Liver (tissue), 9 donors: ENCODE results near the gene FLNB. TPM values are rescaled to one million over a fixed set of nuclear protein-coding genes. Genes with fewer than 3 reads are reported as not detected.

Experiments
- DNase-seq: peaks from one replicate; pipeline ENCODE4 v3.0.0-alpha.2; 2017; ENCODE audit warnings: low spot score
- H3K27ac ChIP-seq, 2 donors: one replicate each; pipeline ENCODE4 v1.7.0; 2013; ENCODE audit warnings: inconsistent platforms in 2 of 2, low read length in 2 of 2, control low read depth in 1 of 2, low read depth in 1 of 2, mild to moderate bottlenecking in 1 of 2
- H3K27me3 ChIP-seq, 4 donors: one replicate each; pipeline versions ENCODE4 v1.6.1 to v1.7.0; 2013; ENCODE audit warnings: low read length in 3 of 4, inconsistent platforms in 1 of 4, mild to moderate bottlenecking in 1 of 4, moderate library complexity in 1 of 4; ENCODE audit not compliant: control insufficient read depth in 4 of 4, insufficient read depth in 4 of 4
- H3K36me3 ChIP-seq, 4 donors: one replicate each; pipeline versions ENCODE4 v1.6.1 to v1.7.0; 2013; ENCODE audit warnings: low read length in 3 of 4, mild to moderate bottlenecking in 3 of 4, low read depth in 1 of 4, moderate library complexity in 1 of 4; ENCODE audit not compliant: control insufficient read depth in 4 of 4, insufficient read depth in 3 of 4
- H3K4me1 ChIP-seq, 4 donors: one replicate each; pipeline versions ENCODE4 v1.6.1 to v1.7.0; 2013; ENCODE audit warnings: low read length in 3 of 4, mild to moderate bottlenecking in 3 of 4, moderate library complexity in 1 of 4; ENCODE audit not compliant: control insufficient read depth in 4 of 4, insufficient read depth in 4 of 4
- H3K4me3 ChIP-seq, 3 donors: one replicate each; pipeline versions ENCODE4 v1.6.1 to v1.7.0; 2013; ENCODE audit warnings: low read length in 3 of 3, control low read depth in 1 of 3, low read depth in 1 of 3, mild to moderate bottlenecking in 1 of 3
- H3K9ac ChIP-seq, 2 donors: one replicate each; pipeline ENCODE4 v1.7.0; 2013; ENCODE audit warnings: low read length in 2 of 2, mild to moderate bottlenecking in 2 of 2, moderate library complexity in 2 of 2, control low read depth in 1 of 2, low read depth in 1 of 2
- H3K9me3 ChIP-seq, 4 donors: one replicate each; pipeline versions ENCODE4 v1.6.1 to v1.7.0; 2013; ENCODE audit warnings: low read length in 3 of 4; ENCODE audit not compliant: control insufficient read depth in 4 of 4
- FOXA2 ChIP-seq: IDR thresholded peaks from 2 replicates; pipeline ENCODE4 v1.6.1; 2016; ENCODE audit warnings: antibody characterized with exemption
- GABPA ChIP-seq, 2 donors: IDR thresholded peaks in 1 of 2; conservative IDR thresholded peaks in 1 of 2; 2 replicates each; pipeline ENCODE4 v1.6.1; 2016; ENCODE audit warnings: antibody characterized with exemption in 2 of 2, mild to moderate bottlenecking in 1 of 2, moderate library complexity in 1 of 2
- JUND ChIP-seq, 2 donors: IDR thresholded peaks; 2 replicates each; pipeline ENCODE4 v1.6.1; 2016; ENCODE audit warnings: antibody characterized with exemption in 2 of 2
- NR2F2 ChIP-seq: IDR thresholded peaks from 2 replicates; pipeline ENCODE4 v1.6.1; 2016; ENCODE audit warnings: antibody characterized with exemption
- RXRA ChIP-seq, 2 donors: IDR thresholded peaks; 2 replicates each; pipeline ENCODE4 v1.6.1; 2017 to 2018; ENCODE audit warnings: antibody characterized with exemption in 2 of 2, mild to moderate bottlenecking in 1 of 2
- YY1 ChIP-seq: IDR thresholded peaks from 2 replicates; pipeline ENCODE4 v1.6.1; 2016; ENCODE audit warnings: antibody characterized with exemption, mild to moderate bottlenecking
- WGBS: extraction: QIAGEN DNeasy Blood & Tissue Kit; methylation state at CpG from one replicate; pipeline ENCODE4 v1.1.7; 2013; 5-methylcytosine and 5-hydroxymethylcytosine counted together
- polyA plus RNA-seq, 2 donors: library from polyadenylated mRNA; stranded (reverse) in 1 of 2; unstranded in 1 of 2; fragments of 200-250 nt in 1 of 2; fragments of >200 nt in 1 of 2; fragmentation: Nextera tagmentation in 1 of 2; extraction: Ambion mirVana in 1 of 2; gene quantifications; one replicate each; pipeline versions ENCODE4 v1.2.1 to v1.2.3, GENCODE V29; 2013 to 2015
- total RNA-seq, 2 donors: library from RNA; depleted of rRNA; stranded (reverse); fragments of >200 nt; gene quantifications; one replicate each; pipeline ENCODE4 v1.2.3, GENCODE V29; 2014
- TF ChIP-seq, protein P1 (sequence below): fragments of 150-350 bp; IDR thresholded peaks from 2 replicates; pipeline ENCODE4 v1.5.1; 2017; ENCODE audit warnings: improper control_type of control experiment, low read depth, low read length; ENCODE audit not compliant: missing input control
- TF ChIP-seq, protein P2 (sequence below): IDR thresholded peaks from 2 replicates; pipeline ENCODE4 v1.6.1; 2016; ENCODE audit warnings: antibody characterized with exemption, mild to moderate bottlenecking
- TF ChIP-seq, protein P3 (sequence below): IDR thresholded peaks from 2 replicates; pipeline ENCODE4 v1.6.1; 2016; ENCODE audit warnings: antibody characterized with exemption
- TF ChIP-seq, protein P4 (sequence below): IDR thresholded peaks from 2 replicates; pipeline ENCODE4 v1.6.1; 2016; ENCODE audit warnings: antibody characterized with exemption
- donor health status: healthy.
- donor health status: healthy.
- donor health status: healthy.
- donor health status: healthy.
- donor health status: healthy.

The FLNB gene
- total and polyA plus RNA-seq, 4 donors = 22.9 to 124 (median 44.3) TPM

DNA sequence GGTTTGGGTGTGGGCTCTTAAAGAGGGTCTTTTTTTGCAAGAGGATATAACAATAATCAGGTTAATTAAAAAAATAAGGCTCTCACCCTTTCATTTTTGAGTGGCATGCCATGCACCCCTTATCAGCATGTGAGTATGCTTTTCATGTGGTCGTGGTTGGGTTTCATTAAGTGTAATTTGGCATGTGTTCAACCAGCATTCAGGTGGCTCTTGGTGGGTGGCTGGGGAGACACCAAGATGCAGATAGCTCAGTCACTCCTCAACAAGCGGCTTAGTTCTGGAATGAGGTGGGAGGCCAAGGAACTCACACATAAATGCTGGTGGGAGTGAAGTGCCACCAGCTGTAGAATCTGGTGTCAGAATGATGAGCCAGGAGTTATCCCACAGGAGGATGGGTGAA lies 66.8 kb downstream of the FLNB start:
- peaks cover 4 to 26% (median 22%) of the 10 kb centered on the region in 4 donors for H3K36me3 ChIP-seq
- H3K27me3 ChIP-seq = no peaks in the 10 kb centered on the region
- DNase-seq = no peak
- H3K9ac ChIP-seq = no peak overlapping the region
- WGBS = 60% methylated on average over 2 of the region's 2 CpGs
- TF ChIP-seq, protein P1, sequence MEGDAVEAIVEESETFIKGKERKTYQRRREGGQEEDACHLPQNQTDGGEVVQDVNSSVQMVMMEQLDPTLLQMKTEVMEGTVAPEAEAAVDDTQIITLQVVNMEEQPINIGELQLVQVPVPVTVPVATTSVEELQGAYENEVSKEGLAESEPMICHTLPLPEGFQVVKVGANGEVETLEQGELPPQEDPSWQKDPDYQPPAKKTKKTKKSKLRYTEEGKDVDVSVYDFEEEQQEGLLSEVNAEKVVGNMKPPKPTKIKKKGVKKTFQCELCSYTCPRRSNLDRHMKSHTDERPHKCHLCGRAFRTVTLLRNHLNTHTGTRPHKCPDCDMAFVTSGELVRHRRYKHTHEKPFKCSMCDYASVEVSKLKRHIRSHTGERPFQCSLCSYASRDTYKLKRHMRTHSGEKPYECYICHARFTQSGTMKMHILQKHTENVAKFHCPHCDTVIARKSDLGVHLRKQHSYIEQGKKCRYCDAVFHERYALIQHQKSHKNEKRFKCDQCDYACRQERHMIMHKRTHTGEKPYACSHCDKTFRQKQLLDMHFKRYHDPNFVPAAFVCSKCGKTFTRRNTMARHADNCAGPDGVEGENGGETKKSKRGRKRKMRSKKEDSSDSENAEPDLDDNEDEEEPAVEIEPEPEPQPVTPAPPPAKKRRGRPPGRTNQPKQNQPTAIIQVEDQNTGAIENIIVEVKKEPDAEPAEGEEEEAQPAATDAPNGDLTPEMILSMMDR = no peak
- TF ChIP-seq JUND (IDR thresholded peaks at IDR 0.05) (no peak), FOXA2 (no peak), RXRA (IDR thresholded peaks at IDR 0.05) (no peak)
- TF ChIP-seq, protein P2, sequence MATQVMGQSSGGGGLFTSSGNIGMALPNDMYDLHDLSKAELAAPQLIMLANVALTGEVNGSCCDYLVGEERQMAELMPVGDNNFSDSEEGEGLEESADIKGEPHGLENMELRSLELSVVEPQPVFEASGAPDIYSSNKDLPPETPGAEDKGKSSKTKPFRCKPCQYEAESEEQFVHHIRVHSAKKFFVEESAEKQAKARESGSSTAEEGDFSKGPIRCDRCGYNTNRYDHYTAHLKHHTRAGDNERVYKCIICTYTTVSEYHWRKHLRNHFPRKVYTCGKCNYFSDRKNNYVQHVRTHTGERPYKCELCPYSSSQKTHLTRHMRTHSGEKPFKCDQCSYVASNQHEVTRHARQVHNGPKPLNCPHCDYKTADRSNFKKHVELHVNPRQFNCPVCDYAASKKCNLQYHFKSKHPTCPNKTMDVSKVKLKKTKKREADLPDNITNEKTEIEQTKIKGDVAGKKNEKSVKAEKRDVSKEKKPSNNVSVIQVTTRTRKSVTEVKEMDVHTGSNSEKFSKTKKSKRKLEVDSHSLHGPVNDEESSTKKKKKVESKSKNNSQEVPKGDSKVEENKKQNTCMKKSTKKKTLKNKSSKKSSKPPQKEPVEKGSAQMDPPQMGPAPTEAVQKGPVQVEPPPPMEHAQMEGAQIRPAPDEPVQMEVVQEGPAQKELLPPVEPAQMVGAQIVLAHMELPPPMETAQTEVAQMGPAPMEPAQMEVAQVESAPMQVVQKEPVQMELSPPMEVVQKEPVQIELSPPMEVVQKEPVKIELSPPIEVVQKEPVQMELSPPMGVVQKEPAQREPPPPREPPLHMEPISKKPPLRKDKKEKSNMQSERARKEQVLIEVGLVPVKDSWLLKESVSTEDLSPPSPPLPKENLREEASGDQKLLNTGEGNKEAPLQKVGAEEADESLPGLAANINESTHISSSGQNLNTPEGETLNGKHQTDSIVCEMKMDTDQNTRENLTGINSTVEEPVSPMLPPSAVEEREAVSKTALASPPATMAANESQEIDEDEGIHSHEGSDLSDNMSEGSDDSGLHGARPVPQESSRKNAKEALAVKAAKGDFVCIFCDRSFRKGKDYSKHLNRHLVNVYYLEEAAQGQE = no peak
- no peak overlapping the region for H3K4me3 ChIP-seq
- no peaks in the 10 kb centered on the region for H3K9me3 ChIP-seq
- H3K4me1 ChIP-seq = peaks cover 8 to 27% (median 17%) of the 10 kb centered on the region in 4 donors
- no peak overlapping the region for H3K27ac ChIP-seq

DNA sequence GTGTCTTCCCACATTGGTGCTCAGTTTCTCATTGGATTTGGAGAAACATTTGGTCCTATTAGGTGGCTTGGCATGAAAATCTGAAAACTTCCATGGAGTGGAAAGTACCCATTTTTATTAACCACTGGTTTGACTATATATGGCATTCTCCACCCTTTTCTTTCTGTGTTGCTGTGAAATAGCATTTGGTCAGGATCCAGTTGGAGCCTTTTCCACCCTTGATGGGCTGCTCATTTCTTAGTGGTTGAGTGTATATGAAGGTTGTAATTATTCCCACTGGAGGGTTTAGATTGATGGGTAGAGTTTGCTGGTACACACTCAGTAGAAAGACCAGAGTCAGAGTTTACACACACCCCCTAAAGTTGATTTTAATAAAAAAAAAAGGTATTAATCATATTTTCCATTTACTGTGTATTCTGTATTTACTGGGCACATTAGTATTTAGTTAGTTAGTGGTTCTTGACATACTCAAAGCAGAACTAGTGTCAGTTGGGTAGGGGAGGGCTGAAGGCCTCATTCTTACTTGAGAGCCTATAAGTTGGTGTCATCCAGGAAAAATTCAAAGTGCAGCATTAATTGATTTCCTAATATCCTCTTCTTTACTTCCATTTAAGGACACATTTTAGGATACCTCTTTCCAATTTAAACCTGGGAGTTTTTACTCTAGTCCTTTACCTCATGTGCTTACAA lies 69.5 kb downstream of the FLNB start:
- H3K4me3 ChIP-seq = no peak overlapping the region
- DNase-seq = no peak
- no peaks in the 10 kb centered on the region for H3K9me3 ChIP-seq
- H3K27ac ChIP-seq = no peak overlapping the region
- no peaks in the 10 kb centered on the region for H3K27me3 ChIP-seq
- peaks cover 0 to 10% (median 6%) of the 10 kb centered on the region in 4 donors for H3K4me1 ChIP-seq
- H3K36me3 ChIP-seq = peaks cover 4 to 37% (median 27%) of the 10 kb centered on the region in 4 donors
- H3K9ac ChIP-seq = no peak overlapping the region
- TF ChIP-seq YY1 (no peak), JUND (IDR thresholded peaks at IDR 0.05) (no peak), GABPA (IDR thresholded peaks at IDR 0.05 in 1 of 2, conservative IDR thresholded peaks at IDR 0.05 in 1 of 2) (no peak), NR2F2 (no peak)
- TF ChIP-seq, protein P3, sequence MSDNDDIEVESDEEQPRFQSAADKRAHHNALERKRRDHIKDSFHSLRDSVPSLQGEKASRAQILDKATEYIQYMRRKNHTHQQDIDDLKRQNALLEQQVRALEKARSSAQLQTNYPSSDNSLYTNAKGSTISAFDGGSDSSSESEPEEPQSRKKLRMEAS = no peak
- TF ChIP-seq, protein P2 = no peak
- TF ChIP-seq, protein P4, sequence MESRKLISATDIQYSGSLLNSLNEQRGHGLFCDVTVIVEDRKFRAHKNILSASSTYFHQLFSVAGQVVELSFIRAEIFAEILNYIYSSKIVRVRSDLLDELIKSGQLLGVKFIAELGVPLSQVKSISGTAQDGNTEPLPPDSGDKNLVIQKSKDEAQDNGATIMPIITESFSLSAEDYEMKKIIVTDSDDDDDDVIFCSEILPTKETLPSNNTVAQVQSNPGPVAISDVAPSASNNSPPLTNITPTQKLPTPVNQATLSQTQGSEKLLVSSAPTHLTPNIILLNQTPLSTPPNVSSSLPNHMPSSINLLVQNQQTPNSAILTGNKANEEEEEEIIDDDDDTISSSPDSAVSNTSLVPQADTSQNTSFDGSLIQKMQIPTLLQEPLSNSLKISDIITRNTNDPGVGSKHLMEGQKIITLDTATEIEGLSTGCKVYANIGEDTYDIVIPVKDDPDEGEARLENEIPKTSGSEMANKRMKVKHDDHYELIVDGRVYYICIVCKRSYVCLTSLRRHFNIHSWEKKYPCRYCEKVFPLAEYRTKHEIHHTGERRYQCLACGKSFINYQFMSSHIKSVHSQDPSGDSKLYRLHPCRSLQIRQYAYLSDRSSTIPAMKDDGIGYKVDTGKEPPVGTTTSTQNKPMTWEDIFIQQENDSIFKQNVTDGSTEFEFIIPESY = no peak
